Transverse colon (tissue), 4 donors: ENCODE data around the gene LRRFIP2. TPM values are rescaled to one million over a fixed set of nuclear protein-coding genes. Genes with fewer than 3 reads are reported as not detected.

Experiments
- DNase-seq: peaks from one replicate; pipeline ENCODE4 v3.0.0-alpha.2; 2019
- H3K27ac ChIP-seq, 4 donors: fragments of 200-600 bp; sonication (generic); 2 replicates each; pipeline ENCODE4 v1.5.1; 2016 to 2018; ENCODE audit warnings: inconsistent platforms in 4 of 4
- H3K27me3 ChIP-seq: fragments of 200-600 bp; sonication (generic); 2 replicates; pipeline ENCODE4 v1.5.1; 2017; ENCODE audit warnings: inconsistent platforms
- H3K36me3 ChIP-seq, 4 donors: fragments of 200-600 bp; sonication (generic); 2 replicates each; pipeline ENCODE4 v1.5.1; 2017 to 2019; ENCODE audit warnings: inconsistent platforms in 4 of 4
- H3K4me1 ChIP-seq, 4 donors: fragments of 200-600 bp; sonication (generic); 2 replicates each; pipeline ENCODE4 v1.5.1; 2017 to 2020; ENCODE audit warnings: inconsistent platforms in 4 of 4
- H3K4me3 ChIP-seq, 4 donors: fragments of 200-600 bp; sonication (generic); 1 replicate in 1 of 4; 2 replicates in 3 of 4; pipeline versions ENCODE4 v1.5.1 to v1.6.1; 2017 to 2019; ENCODE audit warnings: inconsistent platforms in 4 of 4
- H3K9me3 ChIP-seq, 2 donors: fragments of 200-600 bp; sonication (generic); 2 replicates each; pipeline ENCODE4 v1.5.1; 2017 to 2019; ENCODE audit warnings: inconsistent platforms in 2 of 2
- CTCF ChIP-seq, 5 experiments: fragments of 200-600 bp in 3 of 5; fragments of 450-650 bp in 2 of 5; sonication (generic) in 3 of 5; IDR thresholded peaks; 1 replicate in 2 of 5; 2 replicates in 3 of 5; pipeline ENCODE4 v1.5.1; 2016 to 2017; ENCODE audit warnings: antibody characterized with exemption in 5 of 5, inconsistent platforms in 3 of 5, mild to moderate bottlenecking in 2 of 5, moderate library complexity in 1 of 5
- EP300 ChIP-seq: sonication (generic); formaldehyde crosslinking; IDR thresholded peaks from one replicate; pipeline ENCODE4 v1.6.1; 2017; ENCODE audit warnings: antibody characterized with exemption, low read depth
- POLR2A ChIP-seq: fragments of 450-650 bp; IDR thresholded peaks from one replicate; pipeline ENCODE4 v1.6.1; 2016; ENCODE audit warnings: antibody characterized with exemption, mild to moderate bottlenecking, moderate library complexity
- POLR2AphosphoS5 ChIP-seq, 3 donors: sonication (generic); formaldehyde crosslinking; IDR thresholded peaks; one replicate each; pipeline ENCODE4 v1.6.1; 2016; ENCODE audit warnings: antibody characterized with exemption in 3 of 3
- whole genome bisulfite sequencing, 2 donors: methylation state at CpG; one replicate each; pipeline ENCODE4 v1.1.5; 2018; ENCODE audit warnings: low coverage in 1 of 2; 5-methylcytosine and 5-hydroxymethylcytosine counted together
- in situ Hi-C, 4 donors: fragments of 200-750 bp; cut with MboI; loops; one replicate each; pipeline versions ENCODE4 v1.15.0 to v1.15.1; 2017; ENCODE audit warnings: low sequenced_read_pairs in 3 of 4, low pct_ligation_motif_present in 1 of 4, low pct_unique_long_range_greater_than_20kb in 1 of 4
- intact Hi-C: fragments of 100-400 bp; cut with DNase I; formaldehyde crosslinking; loops from one replicate; pipeline ENCODE4 v1.15.1; 2023; ENCODE audit warnings: low total_unique reads
- total RNA-seq, 4 donors: library from RNA; depleted of rRNA; stranded (reverse); fragments of >200 nt; gene quantifications; one replicate each; pipeline ENCODE4 v1.1.0, GENCODE V29; 2016

The LRRFIP2 gene
- total RNA-seq, 4 donors from 2014 or later, result 136 to 198 (median 167) TPM

GRCh38 chr3:37031096-37031682 is 143.2 kb downstream of the LRRFIP2 start:
- intact Hi-C loops, result no loop called here
- no peak overlapping the region for H3K4me3 ChIP-seq
- H3K27ac ChIP-seq, result peak overlapping the region in 3 of 4 donors; percentile 26 to 54 (median 44)
- 85 to 89% methylated on average over 2 to 7 of the region's 7 CpGs for WGBS, 2 donors
- H3K9me3 ChIP-seq, result peaks cover 0 to 11% of the 10 kb centered on the region in 2 donors
- H3K27me3 ChIP-seq, result no peaks in the 10 kb centered on the region
- in situ Hi-C loops, result loop anchor here in 2 of 4 donors (25.0 kb wide), 1 partner anchor 181 kb away; no protein-coding TSS in a partner anchor
- TF ChIP-seq POLR2A (no peak), POLR2AphosphoS5 (IDR thresholded peaks at IDR 0.05) (no peak), EP300 (no peak), CTCF (IDR thresholded peaks at IDR 0.05) (no peak)
- DNase-seq, result no peak
- peaks cover 0 to 32% (median 2%) of the 10 kb centered on the region in 4 donors for H3K36me3 ChIP-seq
- no peaks in the 10 kb centered on the region for H3K4me1 ChIP-seq

DNA sequence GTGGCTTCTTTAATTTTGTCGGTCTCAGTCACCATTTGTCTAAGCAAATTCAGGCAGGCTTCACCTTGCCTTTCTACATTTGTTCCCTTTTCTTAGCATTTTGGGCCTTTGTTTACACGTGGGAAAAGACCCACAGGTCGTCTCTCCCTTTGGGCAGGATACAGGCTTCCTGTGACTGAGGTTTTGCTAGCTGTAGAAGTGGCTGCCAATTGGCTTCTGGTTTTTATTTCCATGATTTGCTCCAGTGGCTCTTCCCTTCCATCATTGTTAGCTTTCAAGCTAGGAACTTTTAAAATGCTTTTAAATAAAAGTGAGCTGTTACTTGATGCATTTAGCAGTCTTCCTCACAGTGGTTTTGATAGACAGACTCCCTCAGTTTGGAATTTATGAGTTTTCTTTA is 143.8 kb downstream of the LRRFIP2 start:
- no peaks in the 10 kb centered on the region for H3K27me3 ChIP-seq
- no peak for DNase-seq
- WGBS, 2 donors, result 65% methylated on average over 3 of the region's 3 CpGs
- H3K27ac ChIP-seq, result peak overlapping the region; percentile 3 to 54 (median 35)
- peaks cover 0 to 7% of the 10 kb centered on the region in 2 donors for H3K9me3 ChIP-seq
- TF ChIP-seq POLR2A (no peak), POLR2AphosphoS5 (IDR thresholded peaks at IDR 0.05) (no peak), CTCF (IDR thresholded peaks at IDR 0.05) (no peak), EP300 (no peak)
- in situ Hi-C loops, result loop anchor here in 2 of 4 donors (25.0 kb wide), 1 partner anchor 182 kb away; no protein-coding TSS in a partner anchor
- H3K4me1 ChIP-seq, result no peaks in the 10 kb centered on the region
- peaks cover 0 to 33% (median 5%) of the 10 kb centered on the region in 4 donors for H3K36me3 ChIP-seq
- H3K4me3 ChIP-seq, result no peak overlapping the region
- intact Hi-C loops, result no loop called here

- Histone ChIP-seq H3K4me3 (no peak overlapping the region), H3K4me1 (no peaks in the 10 kb centered on the region), H3K27me3 (no peaks in the 10 kb centered on the region), H3K27ac (peak overlapping the region in 2 of 4 donors; percentile 44 to 54), H3K9me3 (no peaks in the 10 kb centered on the region), H3K36me3 (peaks cover 0 to 24% (median 3%) of the 10 kb centered on the region in 4 donors)
- in situ Hi-C loops (loop anchor here (10.0 to 25.0 kb wide), 2 partner anchors 183 to 185 kb away; no protein-coding TSS in a partner anchor), intact Hi-C loops (no loop called here)
- DNase-seq, result no peak
- no peak for TF ChIP-seq EP300
- no peak for TF ChIP-seq POLR2A
- TF ChIP-seq CTCF (IDR thresholded peaks at IDR 0.05), result no peak
- TF ChIP-seq POLR2AphosphoS5 (IDR thresholded peaks at IDR 0.05), result no peak
Measured at GRCh38 chr3:37029516-37030163, 144.7 kb downstream of the LRRFIP2 start.

GRCh38 chr3:37029111-37029510 is 145.3 kb downstream of the LRRFIP2 start:
- H3K27ac ChIP-seq, result no peak overlapping the region
- H3K36me3 ChIP-seq, result peaks cover 0 to 21% (median 3%) of the 10 kb centered on the region in 4 donors
- in situ Hi-C loops, result loop anchor here (10.0 to 25.0 kb wide), 2 partner anchors 183 to 186 kb away; no protein-coding TSS in a partner anchor

More at GRCh38 chr3:37029111-37029510, 145.3 kb downstream of the LRRFIP2 start:
- intact Hi-C loops, result no loop called here
- TF ChIP-seq EP300 (no peak), POLR2A (no peak), CTCF (IDR thresholded peaks at IDR 0.05) (no peak), POLR2AphosphoS5 (IDR thresholded peaks at IDR 0.05) (no peak)
- Histone ChIP-seq H3K4me1 (no peaks in the 10 kb centered on the region), H3K4me3 (no peak overlapping the region), H3K9me3 (no peaks in the 10 kb centered on the region), H3K27me3 (no peaks in the 10 kb centered on the region)
- DNase-seq, result no peak
- 90 to 94% methylated on average over 1 of the region's 1 CpG for WGBS, 2 donors
